ENCODE data around the gene UBAC1.
"Not testable (repeated sequence)": the region's sequence is repeated elsewhere in the genome, so short reads cannot be mapped to it uniquely, and the experiment has no call there.

UBAC1 gene

DNA sequence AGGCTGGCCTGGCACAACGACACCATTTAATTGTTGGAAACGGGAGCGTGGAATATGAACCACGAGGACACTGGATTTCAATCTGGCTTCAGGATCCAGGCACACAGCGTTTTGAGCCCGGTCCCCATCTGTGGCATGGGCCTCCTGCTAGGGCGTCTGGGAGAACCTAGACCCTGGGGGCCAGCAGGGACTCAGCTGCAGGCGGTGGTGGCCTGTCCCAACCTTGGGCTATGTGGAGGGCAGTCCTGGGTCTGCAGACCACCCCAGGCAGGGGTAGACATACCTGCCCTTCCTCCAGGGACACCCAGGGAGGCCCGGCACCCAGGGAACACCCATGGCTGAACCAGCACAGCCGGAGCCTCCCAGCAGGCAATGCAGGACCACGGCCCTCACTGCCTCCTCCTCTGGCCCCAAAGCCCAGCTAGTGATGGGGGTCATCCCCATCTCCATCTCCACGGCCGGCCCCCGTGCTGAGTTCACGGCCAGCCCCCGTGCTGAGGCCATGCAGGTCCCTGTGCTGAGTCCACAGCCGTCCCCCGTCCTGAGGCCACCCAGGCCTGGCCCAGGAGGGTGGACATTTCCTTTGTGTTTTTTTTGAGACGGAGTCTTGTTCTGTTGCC lies 18.5 kb upstream of the UBAC1 start:
- in situ Hi-C loops (cut with MboI; ENCODE audit: low sequenced_read_pairs): no loop called here

DNA sequence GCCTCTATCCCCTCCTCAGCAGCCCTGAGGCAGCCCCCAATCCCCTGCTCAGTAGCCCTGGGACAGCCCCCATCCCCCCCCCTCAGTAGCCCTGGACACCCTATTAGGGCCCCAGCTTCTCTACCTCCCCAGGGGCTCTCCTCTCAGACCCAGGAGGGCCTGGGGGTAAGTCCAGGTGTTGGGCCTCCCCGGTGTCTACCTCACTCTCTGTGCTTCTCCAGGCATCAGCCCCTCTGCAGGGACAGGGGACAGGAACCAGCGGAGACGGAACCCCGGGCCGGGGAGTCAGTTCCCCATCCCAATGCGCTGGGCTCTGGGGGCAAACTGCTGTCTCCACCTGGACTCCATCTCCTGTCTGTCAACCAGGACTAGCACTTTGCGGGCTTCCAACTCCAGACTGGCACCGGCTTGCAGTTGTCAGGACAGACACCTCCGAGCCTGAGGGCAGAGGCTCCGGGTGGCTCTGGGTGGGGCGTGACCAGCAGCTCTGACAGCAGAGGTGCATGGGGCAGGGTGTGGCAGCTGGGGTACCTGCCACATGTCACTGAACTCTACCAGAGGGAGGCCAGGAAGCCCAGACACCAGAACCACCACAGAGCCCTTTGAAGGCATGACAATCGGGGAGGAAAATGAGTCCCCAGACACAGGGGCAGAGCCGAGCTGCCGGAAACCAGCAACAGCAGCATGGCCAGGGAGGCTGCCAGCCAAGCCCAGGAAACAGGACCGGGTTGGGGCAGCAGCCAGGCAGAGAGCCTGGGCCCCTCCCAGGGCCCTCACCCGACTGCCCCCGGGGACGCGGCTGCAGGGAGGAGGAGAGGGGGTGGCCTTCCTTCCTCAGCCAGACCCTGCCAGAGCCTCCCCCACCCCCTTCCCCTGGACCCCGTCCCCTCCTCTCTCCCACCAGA lies 17.7 kb upstream of the UBAC1 start:
- in situ Hi-C loops (cut with MboI; ENCODE audit: low sequenced_read_pairs): no loop called here

DNA sequence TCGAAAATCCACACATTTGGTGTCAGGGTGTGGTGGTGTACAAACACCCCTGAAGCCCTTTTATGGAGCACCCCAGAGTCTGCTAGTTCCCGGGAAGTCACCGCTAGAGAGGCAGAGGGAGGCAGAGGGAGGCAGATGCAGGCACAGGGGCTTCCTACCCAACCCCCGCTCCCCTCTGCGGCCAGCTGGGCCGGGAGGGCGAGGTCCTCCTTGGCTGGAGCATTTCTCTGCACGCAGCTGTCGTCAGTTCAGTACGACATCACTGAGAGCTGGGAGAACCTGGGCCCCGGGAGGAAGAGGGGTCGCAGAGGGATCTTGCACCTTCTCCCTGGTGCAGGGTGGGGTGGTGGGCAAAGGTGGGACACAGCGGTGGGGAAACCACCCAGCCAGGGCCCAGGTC lies 15.8 kb upstream of the UBAC1 start:
- in situ Hi-C loops (cut with MboI; ENCODE audit: low sequenced_read_pairs): no loop called here

DNA sequence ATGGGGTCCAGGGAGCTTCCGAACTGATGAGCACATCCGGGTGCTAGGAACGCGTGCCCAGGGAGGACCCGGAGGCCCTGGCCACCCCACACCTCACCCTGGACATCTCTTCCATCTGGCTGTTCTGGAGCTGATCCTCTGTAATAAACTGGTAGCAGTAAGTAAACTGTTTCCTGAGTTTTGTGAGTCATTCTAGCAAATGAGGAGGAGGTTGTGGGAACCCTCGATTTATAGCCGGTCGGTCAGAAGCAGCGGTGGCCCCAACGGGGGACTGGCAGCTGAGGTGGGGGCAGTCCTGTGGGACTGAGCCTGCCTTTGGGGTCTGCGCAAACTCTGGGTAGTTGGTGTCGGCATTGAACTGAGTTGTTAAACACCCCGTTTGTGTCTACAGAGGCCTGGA lies 15.4 kb upstream of the UBAC1 start:
- in situ Hi-C loops (cut with MboI; ENCODE audit: low sequenced_read_pairs): no loop called here

DNA sequence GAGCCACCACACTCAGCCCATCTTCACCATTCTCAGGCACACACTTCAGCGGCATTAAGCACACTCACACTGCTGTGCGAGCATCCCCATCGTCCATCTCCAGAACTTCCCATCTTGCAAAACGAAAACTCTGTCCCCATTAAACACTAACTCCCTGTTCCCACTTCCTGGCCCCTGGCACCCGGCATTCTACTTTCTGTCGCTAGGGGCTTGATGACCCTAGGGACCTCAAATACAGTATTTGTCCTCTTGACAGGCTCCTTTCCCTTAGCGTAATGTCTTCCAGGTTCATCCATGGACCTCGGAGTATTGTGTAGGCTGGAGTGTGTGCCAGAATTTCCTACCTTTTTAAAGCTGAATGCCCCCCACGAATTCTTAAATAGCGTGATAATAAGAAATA lies 14.7 kb upstream of the UBAC1 start:
- in situ Hi-C loops (cut with MboI; ENCODE audit: low sequenced_read_pairs): no loop called here

DNA sequence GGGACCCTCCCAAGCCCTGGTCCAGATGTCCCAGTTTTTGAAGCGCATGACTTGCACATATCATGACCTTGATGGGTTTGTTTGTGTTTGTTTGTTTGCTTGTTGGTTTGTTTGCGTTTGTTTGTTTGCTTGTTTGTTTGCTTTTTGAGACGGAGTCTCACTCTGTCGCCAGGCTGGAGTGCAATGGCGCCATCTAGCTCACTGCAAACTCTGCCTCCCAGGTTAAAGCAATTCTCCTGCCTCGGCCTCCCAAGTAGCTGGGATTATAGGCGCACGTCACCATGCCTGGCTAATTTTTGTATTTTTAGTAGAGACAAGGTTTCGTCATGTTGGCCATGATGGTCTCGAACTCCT lies 13.0 kb upstream of the UBAC1 start:
- in situ Hi-C loops (cut with MboI; ENCODE audit: low sequenced_read_pairs): no loop called here

DNA sequence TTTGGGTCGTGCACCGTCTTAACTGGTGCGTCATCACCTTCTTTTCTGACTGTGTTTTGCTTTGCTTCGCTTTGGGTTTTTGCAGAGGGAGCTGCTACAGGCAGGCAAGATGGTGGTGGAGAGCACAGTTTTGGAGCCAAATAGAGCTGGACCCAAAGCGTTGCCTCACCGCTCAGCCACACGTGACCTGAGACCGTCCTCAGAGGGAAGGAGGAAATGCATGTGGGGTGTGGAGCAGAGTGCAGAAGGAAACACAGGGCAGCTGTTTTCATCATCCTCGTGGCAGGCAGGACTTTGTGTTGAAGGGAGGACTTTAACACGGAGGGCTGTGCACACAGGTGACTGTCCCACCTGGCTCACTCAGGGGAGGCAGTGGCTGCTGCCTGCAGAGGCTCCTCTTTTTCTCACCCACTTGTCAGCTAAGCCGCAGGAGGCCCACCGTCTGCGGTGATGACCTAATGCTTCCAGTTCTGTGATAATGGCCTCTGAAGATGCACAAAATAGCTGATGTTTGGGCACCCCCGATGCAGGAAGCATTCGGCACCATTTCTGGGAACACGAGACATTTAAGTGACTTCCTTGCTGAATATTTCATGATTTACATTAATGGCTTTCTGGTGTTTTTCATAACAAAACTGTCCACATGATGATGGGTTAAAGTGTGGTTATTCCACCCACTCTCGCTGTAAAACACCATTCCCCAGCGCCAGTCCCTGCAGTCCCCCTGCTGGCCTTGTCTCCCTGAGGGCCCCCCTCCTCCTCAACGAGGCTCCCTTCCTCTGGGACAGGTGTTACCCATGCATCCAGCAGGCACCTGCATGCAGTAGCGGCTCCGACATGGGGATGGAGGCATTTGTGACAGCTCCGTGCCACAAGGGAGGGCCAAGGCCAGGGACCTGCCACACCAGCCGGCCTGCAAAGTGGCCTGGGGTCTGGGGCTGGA lies 12.4 kb upstream of the UBAC1 start:
- in situ Hi-C loops (cut with MboI; ENCODE audit: low sequenced_read_pairs): no loop called here

DNA sequence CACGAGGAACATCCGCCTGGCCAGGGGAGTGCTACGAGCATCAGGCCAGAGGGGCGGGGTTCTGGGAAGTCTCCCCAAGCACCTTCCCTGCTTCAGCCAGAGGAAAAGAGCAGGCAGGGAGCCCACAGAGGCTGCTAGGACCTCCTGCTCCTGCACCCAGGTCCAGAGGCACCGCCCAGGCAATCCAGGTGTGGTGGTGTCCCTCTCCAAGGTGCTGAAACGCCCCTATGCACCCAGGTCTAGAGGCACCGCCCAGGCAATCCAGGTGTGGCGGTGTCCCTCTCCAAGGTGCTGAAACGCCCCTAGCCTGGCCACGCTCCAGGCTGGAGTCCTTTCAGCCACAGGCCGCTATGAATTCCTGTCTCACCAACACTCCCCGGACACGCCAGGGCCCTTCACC lies 10.7 kb upstream of the UBAC1 start:
- in situ Hi-C loops (cut with MboI; ENCODE audit: low sequenced_read_pairs): no loop called here

DNA sequence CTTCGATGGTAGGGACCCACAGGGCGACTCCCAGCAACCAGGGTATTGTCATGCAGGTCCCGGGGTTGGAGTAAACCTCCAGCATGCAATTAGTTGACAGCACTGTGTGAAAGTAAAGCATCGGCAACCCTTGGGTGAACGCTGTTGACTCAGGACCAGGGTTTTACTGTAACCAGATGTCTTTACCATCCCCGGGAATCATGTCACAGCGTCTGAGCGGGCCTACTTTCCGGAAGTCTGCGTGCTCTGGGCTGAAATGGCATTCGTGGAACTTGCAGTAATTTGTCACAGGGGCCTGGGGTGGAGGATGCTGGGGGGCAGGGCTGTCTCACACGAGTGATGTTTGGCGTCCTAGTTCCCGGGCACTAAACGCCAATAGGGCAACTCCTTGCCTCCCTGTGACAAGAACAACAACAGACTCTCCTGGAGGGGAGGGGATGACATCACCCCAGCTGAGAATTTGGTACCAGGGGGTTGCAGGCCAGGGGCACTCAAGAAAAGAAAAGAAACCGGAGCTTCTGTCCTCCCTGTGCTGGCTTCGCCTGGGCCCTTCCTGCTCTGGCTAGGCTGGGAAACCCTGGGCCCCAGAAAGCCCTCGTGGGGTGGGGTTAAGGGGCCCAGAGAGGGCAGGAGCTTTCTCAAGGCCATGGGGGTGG lies 10.1 kb upstream of the UBAC1 start:
- in situ Hi-C loops (cut with MboI; ENCODE audit: low sequenced_read_pairs): no loop called here

DNA sequence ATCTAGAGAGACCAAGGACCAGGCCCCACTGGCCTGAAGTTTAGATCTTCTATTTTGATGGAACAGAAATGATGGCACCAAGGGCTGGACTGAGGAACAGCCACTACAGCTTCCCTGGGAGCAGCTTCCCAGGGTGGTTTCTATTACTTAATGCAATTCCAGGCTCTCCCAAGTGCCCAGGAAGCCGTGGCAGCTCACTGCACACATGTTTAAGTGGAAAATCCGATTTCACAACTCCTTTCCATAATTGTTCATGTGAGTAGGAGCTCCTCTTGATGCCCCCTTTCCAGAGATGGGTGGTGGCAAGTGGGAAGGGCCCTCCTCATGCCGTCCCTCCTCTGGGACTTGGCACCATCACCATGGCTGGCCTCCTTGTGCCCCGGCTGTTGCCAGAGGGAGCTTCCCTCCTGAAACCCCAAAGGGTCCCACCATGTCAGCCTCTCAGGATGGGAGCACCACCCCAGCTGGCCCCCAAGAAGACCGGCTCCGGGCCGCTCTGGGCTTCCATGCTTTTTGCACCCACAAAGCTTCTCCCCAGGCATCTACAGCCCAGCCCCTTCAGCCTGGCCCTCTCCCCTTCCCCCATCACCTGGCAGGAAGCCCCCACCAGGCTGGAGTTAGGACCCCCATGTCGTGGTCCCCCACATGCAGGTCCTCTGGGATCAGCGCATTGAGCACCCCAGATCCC lies 9.1 kb upstream of the UBAC1 start:
- in situ Hi-C loops (cut with MboI; ENCODE audit: low sequenced_read_pairs): no loop called here

DNA sequence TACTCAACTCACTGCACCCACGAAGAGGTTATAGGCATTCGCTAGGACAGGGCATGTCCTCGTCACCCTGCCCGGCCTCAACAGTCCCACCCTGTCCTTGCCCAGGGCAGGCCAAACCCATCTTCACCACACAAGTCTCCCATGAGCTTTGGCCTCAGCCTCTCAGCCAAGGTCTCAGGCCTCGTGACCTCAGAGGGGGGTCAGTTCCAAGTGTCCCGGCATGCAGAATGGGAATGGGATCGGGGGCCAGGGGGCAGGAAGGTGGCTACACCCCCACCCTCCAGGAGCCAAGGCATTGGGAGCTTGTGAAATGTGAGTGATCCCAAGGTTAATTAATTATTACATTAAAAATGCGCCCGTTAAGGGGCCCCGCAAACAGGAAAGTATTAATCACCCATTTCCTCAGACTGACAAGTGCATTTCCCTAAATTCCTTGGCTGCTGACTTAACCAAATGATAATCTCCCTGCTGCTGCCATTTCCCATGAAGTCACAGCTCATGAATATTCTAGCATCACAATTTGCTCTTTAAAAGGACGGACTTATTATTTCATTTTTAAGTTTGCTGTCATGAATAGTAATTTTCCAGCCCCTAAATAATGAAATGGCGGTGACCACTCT lies 8.0 kb upstream of the UBAC1 start:
- in situ Hi-C loops (cut with MboI; ENCODE audit: low sequenced_read_pairs): no loop called here

DNA sequence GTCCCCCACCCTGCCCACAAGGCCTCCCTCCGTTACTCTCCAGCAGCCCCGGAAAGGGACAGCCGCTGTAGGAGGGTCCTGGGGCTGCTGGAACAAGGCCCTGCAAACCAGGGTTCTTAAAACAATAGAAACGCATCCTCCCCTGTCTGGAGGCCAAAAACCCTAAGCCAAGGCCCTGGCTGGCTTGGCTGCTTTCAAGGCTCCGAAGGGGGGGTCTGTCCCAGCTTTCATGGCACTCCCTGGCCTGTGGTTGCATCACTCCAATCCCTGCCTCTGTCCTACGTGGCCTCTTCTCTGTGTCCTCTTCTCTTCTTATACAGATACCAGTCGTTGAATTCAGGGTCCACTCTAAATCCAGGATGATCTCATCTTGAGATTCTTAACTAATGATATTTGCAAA lies 7.4 kb upstream of the UBAC1 start:
- in situ Hi-C loops (cut with MboI; ENCODE audit: low sequenced_read_pairs): no loop called here

DNA sequence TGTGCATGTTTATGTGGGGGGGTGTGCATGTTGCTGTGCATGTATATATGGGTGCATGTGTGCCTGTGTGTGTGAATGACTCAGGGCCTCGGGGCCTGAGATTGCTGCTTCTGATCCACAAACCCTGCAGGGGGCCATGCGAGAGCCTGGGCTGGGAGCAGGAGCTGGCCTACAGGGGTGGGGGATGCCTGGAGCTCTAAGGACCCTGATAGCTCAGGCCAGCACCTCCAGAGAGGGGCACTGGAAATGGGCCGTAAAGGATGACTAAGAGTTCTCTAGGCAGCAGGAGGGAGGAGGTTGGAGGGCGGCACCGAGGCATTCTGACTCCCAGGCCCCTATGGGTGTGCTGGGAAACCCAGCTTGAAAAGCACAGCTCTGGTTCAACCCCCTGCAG lies 6.9 kb upstream of the UBAC1 start:
- in situ Hi-C loops (cut with MboI; ENCODE audit: low sequenced_read_pairs): no loop called here

DNA sequence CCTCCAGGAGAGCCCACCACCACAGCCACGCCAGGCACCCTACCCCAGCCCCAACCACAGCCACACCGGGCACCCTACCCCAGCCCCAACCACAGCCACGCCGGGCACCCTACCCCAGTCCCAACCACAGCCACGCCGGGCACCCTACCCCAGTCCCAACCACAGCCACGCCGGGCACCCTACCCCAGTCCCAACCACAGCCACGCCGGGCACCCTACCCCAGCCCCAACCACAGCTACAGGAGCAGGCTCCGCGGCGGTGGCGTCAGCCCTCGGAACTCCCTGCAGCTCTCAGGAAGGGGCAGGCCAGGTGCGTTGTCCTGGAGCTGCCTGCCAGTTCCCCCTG lies 5.7 kb upstream of the UBAC1 start:
- in situ Hi-C loops (cut with MboI; ENCODE audit: low sequenced_read_pairs): not testable (repeated sequence)

DNA sequence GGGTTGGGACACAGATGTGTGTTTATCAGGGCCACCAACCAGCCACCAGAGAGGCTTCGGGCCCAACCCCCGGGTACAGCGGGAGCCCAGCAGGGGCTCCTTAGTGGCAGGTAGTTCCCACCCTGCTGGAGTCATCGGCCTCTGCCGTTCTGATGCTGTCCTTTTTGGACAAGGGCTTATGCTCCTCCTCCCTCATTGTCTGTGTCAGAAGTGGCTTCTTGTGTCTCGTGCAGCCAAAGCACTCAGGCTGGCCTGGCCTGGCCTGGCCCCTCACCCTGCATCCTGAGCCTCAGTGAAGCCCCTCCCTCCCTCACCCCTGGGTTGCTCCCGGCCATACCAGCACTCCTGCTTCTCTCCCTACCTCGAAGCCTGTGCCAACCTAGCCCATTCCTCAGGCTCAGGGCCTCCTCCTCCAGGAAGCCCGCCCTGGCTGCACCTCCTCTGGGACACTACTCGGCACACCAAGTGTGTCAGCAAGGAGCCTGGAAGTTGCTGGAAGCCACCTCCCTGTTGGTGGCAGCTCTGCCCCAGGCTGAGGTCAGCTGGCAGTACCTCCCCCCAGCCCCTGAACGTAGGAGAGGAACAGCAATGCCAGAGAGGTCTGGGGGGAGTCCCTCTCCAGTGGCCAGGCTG lies 4.1 kb upstream of the UBAC1 start:
- in situ Hi-C loops (cut with MboI; ENCODE audit: low sequenced_read_pairs): no loop called here

DNA sequence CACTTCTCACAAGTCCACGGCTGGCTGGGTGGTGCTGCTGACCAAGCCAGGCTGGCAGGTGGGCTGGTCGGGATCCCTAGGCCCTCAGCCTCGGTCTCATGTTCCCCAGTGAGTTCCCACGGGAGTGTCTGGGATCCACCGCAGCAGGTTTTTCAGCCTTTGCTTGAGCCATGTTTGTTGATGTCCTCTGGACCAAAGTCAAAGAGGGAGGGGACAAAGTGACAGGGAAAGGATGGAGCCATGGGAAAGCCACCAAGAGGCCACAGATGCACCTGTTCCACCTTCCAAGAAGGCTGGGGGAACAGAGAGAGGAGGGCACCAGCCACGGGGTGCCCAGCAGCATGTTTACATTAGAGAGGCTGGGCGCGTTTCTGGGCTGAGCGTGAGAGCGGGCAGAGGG lies 2.8 kb upstream of the UBAC1 start:
- in situ Hi-C loops (cut with MboI; ENCODE audit: low sequenced_read_pairs): no loop called here

DNA sequence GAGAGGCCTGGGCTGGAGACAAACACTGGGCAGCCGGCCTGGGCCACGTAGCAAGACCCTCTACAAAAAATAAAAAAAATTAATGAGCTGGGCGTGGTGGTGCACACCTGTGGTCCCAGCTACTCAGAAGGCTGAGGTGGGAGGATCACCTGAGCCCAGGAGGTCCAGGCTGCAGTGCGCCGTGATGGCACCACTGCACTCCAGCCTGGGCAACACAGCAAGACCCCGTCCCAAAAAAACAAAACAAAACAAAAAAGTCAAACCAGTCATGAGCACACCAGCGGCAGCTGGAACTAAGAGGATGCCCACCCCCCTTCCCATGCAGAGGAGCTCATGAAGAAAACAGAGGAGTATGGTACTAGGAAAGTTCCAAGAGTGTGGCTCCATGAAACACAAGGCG lies 2.2 kb upstream of the UBAC1 start:
- in situ Hi-C loops (cut with MboI; ENCODE audit: low sequenced_read_pairs): no loop called here

DNA sequence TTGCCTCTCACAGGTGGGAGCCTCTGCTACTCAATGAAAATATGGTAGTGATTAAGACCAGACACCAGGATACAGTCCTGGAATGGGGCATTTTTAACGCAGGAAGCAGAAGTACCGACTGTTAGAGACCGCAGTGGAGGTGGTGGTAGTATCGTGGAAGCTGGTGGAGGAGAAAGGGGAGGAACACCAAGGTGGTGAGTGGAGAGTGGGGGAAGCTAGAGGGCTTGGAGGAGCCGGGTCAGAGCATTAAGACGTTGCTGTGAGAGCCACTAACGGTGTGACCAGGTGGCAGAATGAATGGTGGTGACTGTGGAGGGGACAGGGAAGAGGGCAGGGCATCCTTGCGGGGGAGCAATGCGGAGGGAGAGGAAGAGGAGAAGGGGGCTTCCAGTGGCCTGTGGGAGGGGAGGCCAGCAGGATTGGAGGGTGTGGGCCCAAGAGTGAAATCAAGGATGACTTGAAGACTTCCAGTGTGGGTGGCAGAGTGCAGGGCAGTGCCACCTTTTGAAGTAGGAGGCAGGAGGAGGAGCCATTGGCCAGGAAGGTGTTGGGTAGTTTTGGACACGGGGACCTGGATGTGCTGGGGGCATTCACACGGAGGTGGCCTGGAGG lies 1.6 kb upstream of the UBAC1 start:
- in situ Hi-C loops (cut with MboI; ENCODE audit: low sequenced_read_pairs): no loop called here
